H9 (cell line): Measurements from ENCODE around the gene FAF1. TPM values are rescaled to one million over a fixed set of nuclear protein-coding genes. Genes with fewer than 3 reads are reported as not detected.

Source experiments
- DNase-seq: peaks from one replicate; pipeline ENCODE4 v3.0.0-alpha.2; 2017
- H2AFZ ChIP-seq: one replicate; pipeline ENCODE4 v1.6.1; 2013; ENCODE audit warnings: mild to moderate bottlenecking, low read length, control low read depth, moderate library complexity
- H2AK5ac ChIP-seq: 2 replicates; pipeline ENCODE4 v1.6.1; 2013; ENCODE audit warnings: low read length, control low read depth, mixed read lengths; ENCODE audit not compliant: insufficient read length
- H2BK120ac ChIP-seq: one replicate; pipeline ENCODE4 v1.6.1; 2013; ENCODE audit warnings: low read depth, mild to moderate bottlenecking, low read length, control low read depth, inconsistent platforms; ENCODE audit not compliant: poor library complexity, severe bottlenecking
- H2BK12ac ChIP-seq: 2 replicates; pipeline ENCODE4 v1.6.1; 2013; ENCODE audit warnings: low read length, control low read depth, mixed read lengths, low read depth; ENCODE audit not compliant: insufficient read length
- H2BK15ac ChIP-seq: 2 replicates; pipeline ENCODE4 v1.6.1; 2013; ENCODE audit warnings: low read depth, low read length, control low read depth
- H2BK20ac ChIP-seq: one replicate; pipeline ENCODE4 v1.6.1; 2013; ENCODE audit warnings: low read depth, mild to moderate bottlenecking, low read length, control low read depth, inconsistent platforms; ENCODE audit not compliant: poor library complexity, severe bottlenecking
- H2BK5ac ChIP-seq: 2 replicates; pipeline ENCODE4 v1.6.1; 2013; ENCODE audit warnings: low read length, control low read depth, mixed read lengths; ENCODE audit not compliant: insufficient read length
- H3K14ac ChIP-seq: 2 replicates; pipeline ENCODE4 v1.6.1; 2013; ENCODE audit warnings: low read length, control low read depth; ENCODE audit not compliant: insufficient read depth
- H3K18ac ChIP-seq: 2 replicates; pipeline ENCODE4 v1.6.1; 2013; ENCODE audit warnings: low read depth, mild to moderate bottlenecking, mixed read lengths, low read length, control low read depth; ENCODE audit not compliant: insufficient read length
- H3K23ac ChIP-seq: 2 replicates; pipeline ENCODE4 v1.6.1; 2013; ENCODE audit warnings: low read length, control low read depth, mixed read lengths, low read depth; ENCODE audit not compliant: insufficient read length
- H3K23me2 ChIP-seq: 2 replicates; pipeline ENCODE4 v1.6.1; 2013; ENCODE audit warnings: low read depth, mild to moderate bottlenecking, mixed read lengths, low read length, control low read depth; ENCODE audit not compliant: insufficient read length, poor library complexity, severe bottlenecking
- H3K27ac ChIP-seq: 2 replicates; pipeline ENCODE4 v1.5.1; 2013; ENCODE audit warnings: low read length, control low read depth, mixed read lengths, low read depth; ENCODE audit not compliant: insufficient read length
- H3K27me3 ChIP-seq: 2 replicates; pipeline ENCODE4 v1.6.1; 2013; ENCODE audit warnings: low read length, control low read depth, inconsistent platforms; ENCODE audit not compliant: insufficient read depth
- H3K4ac ChIP-seq: 2 replicates; pipeline ENCODE4 v1.6.1; 2013; ENCODE audit warnings: low read depth, mild to moderate bottlenecking, control low read depth, inconsistent platforms, low read length, moderate library complexity
- H3K4me1 ChIP-seq: 2 replicates; pipeline ENCODE4 v1.6.1; 2013; ENCODE audit warnings: low read length, control low read depth, inconsistent platforms; ENCODE audit not compliant: insufficient read depth
- H3K4me2 ChIP-seq: 2 replicates; pipeline ENCODE4 v1.6.1; 2013; ENCODE audit warnings: low read length, control low read depth, mixed read lengths; ENCODE audit not compliant: insufficient read length, insufficient read depth
- H3K56ac ChIP-seq: 2 replicates; pipeline ENCODE4 v1.6.1; 2013; ENCODE audit warnings: low read depth, mild to moderate bottlenecking, mixed read lengths, low read length, control low read depth; ENCODE audit not compliant: insufficient read length
- H3K79me1 ChIP-seq: 2 replicates; pipeline ENCODE4 v1.6.1; 2013; ENCODE audit warnings: low read depth, mild to moderate bottlenecking, moderate library complexity, low read length, control low read depth, inconsistent platforms; ENCODE audit not compliant: insufficient read depth, poor library complexity, severe bottlenecking
- H3K79me2 ChIP-seq: 2 replicates; pipeline ENCODE4 v1.6.1; 2013; ENCODE audit warnings: low read length, control low read depth, inconsistent platforms; ENCODE audit not compliant: insufficient read depth
- H3K9ac ChIP-seq: 2 replicates; pipeline ENCODE4 v1.6.1; 2013; ENCODE audit warnings: low read length, control low read depth, mixed read lengths; ENCODE audit not compliant: insufficient read length; ENCODE audit errors: extremely low read depth
- H3K9me3 ChIP-seq: one replicate; pipeline ENCODE4 v1.6.1; 2013; ENCODE audit warnings: low read depth, low read length, inconsistent platforms; ENCODE audit not compliant: control insufficient read depth
- H3T11ph ChIP-seq: one replicate; pipeline ENCODE4 v1.6.1; 2013; ENCODE audit warnings: mild to moderate bottlenecking, low read length, control low read depth, inconsistent platforms
- H4K20me1 ChIP-seq: one replicate; pipeline ENCODE4 v1.6.1; 2013; ENCODE audit not compliant: control insufficient read depth, insufficient read length, insufficient read depth
- H4K5ac ChIP-seq: 2 replicates; pipeline ENCODE4 v1.6.1; 2013; ENCODE audit warnings: low read depth, mild to moderate bottlenecking, mixed read lengths, low read length, control low read depth; ENCODE audit not compliant: insufficient read length
- H4K8ac ChIP-seq: replicated peaks from 2 replicates; pipeline ENCODE4 v1.6.1; 2013; ENCODE audit warnings: low read length, control low read depth, mixed read lengths, low read depth; ENCODE audit not compliant: insufficient read length
- H4K91ac ChIP-seq: 2 replicates; pipeline ENCODE4 v1.6.1; 2013; ENCODE audit warnings: low read depth, mild to moderate bottlenecking, moderate library complexity, mixed read lengths, low read length, control low read depth; ENCODE audit not compliant: insufficient read length
- H3K27ac Mint-ChIP-seq, 3 experiments: 2 replicates in 2 of 3; 3 replicates in 1 of 3; pipeline ENCODE4 v1.8.0; 2020 to 2021; ENCODE audit warnings: mixed read lengths in 3 of 3, mild to moderate bottlenecking in 1 of 3, moderate library complexity in 1 of 3
- H3K27me3 Mint-ChIP-seq: 2 replicates; pipeline ENCODE4 v1.8.0; 2021; ENCODE audit warnings: low read depth, mild to moderate bottlenecking, moderate library complexity, mixed read lengths
- H3K36me3 Mint-ChIP-seq, 3 experiments: 2 replicates in 2 of 3; 3 replicates in 1 of 3; pipeline ENCODE4 v1.8.0; 2020 to 2021; ENCODE audit warnings: low read depth in 3 of 3, mixed read lengths in 3 of 3; ENCODE audit not compliant: insufficient read depth in 1 of 3
- H3K4me1 Mint-ChIP-seq, 2 experiments: 2 replicates each; pipeline ENCODE4 v1.8.0; 2020; ENCODE audit warnings: mixed read lengths in 2 of 2
- H3K4me3 Mint-ChIP-seq, 2 experiments: 2 replicates in 1 of 2; 3 replicates in 1 of 2; pipeline ENCODE4 v1.8.0; 2020 to 2021; ENCODE audit warnings: mild to moderate bottlenecking in 2 of 2, mixed read lengths in 2 of 2, moderate library complexity in 1 of 2
- H3K9me3 Mint-ChIP-seq, 2 experiments: 2 replicates in 1 of 2; 3 replicates in 1 of 2; pipeline ENCODE4 v1.8.0; 2020; ENCODE audit warnings: mild to moderate bottlenecking in 2 of 2, mixed read lengths in 2 of 2, moderate library complexity in 1 of 2
- WGBS: extraction: QIAGEN DNeasy Blood & Tissue Kit; methylation state at CpG from one replicate; pipeline ENCODE4 v1.1.7; 2013; ENCODE audit warnings: missing lambda C conversion rate, low lambda C conversion rate, mixed read lengths; ENCODE audit not compliant: insufficient read length; ENCODE audit errors: extremely low coverage; 5-methylcytosine and 5-hydroxymethylcytosine counted together
- total RNA-seq: library from RNA; stranded (reverse); gene quantifications from 2 replicates; pipeline ENCODE4 v1.2.1, GENCODE V29; 2021
- TF ChIP-seq, protein P1 (sequence below): fragments of 200-600 bp; sonication (generic); conservative IDR thresholded peaks from 3 replicates; pipeline ENCODE4 v1.8.0; 2021; ENCODE audit warnings: antibody characterized with exemption, mild to moderate bottlenecking

Gene FAF1
- total RNA-seq, 1 experiment from 2014 or later: 60.8 TPM

- H4K91ac ChIP-seq: no peak overlapping the region
- H3K14ac ChIP-seq: no peak overlapping the region
- H2BK15ac ChIP-seq: no peak overlapping the region
- no peak overlapping the region for H4K8ac ChIP-seq
- no peak overlapping the region for H3K23ac ChIP-seq
- Mint-ChIP-seq H3K9me3 (peaks cover 18 to 35% of the 10 kb centered on the region in 2 experiments; a peak in 4 of 5 replicates), H3K27me3 (no peaks in the 10 kb centered on the region), H3K36me3 (peaks cover 3 to 17% (median 16%) of the 10 kb centered on the region in 3 experiments; a peak in 6 of 7 replicates), H3K4me3 (no peak overlapping the region), H3K27ac (no peak overlapping the region), H3K4me1 (no peaks in the 10 kb centered on the region)
- no CpG with 5 or more reads among the region's 2 CpGs for WGBS
- no peak overlapping the region for H3K18ac ChIP-seq
- H4K5ac ChIP-seq: no peak overlapping the region
- H2AFZ ChIP-seq: no peak overlapping the region
- no peak overlapping the region for H3K56ac ChIP-seq
- H3K79me1 ChIP-seq: no peaks in the 10 kb centered on the region
- no peak overlapping the region for H2BK5ac ChIP-seq
- no peaks in the 10 kb centered on the region for H3K27me3 ChIP-seq
- H2BK120ac ChIP-seq: no peak overlapping the region
- H3K9ac ChIP-seq: no peak overlapping the region
- H3K4ac ChIP-seq: no peak overlapping the region
- no peak overlapping the region for H3T11ph ChIP-seq
- no peak overlapping the region for H2BK20ac ChIP-seq
- H2BK12ac ChIP-seq: no peak overlapping the region
- no peaks in the 10 kb centered on the region for H3K79me2 ChIP-seq
- no peak for DNase-seq
- H3K23me2 ChIP-seq: no peaks in the 10 kb centered on the region
- H2AK5ac ChIP-seq: no peak overlapping the region
- H3K4me1 ChIP-seq: no peaks in the 10 kb centered on the region
- H3K4me2 ChIP-seq: no peak overlapping the region
- TF ChIP-seq, protein P1, sequence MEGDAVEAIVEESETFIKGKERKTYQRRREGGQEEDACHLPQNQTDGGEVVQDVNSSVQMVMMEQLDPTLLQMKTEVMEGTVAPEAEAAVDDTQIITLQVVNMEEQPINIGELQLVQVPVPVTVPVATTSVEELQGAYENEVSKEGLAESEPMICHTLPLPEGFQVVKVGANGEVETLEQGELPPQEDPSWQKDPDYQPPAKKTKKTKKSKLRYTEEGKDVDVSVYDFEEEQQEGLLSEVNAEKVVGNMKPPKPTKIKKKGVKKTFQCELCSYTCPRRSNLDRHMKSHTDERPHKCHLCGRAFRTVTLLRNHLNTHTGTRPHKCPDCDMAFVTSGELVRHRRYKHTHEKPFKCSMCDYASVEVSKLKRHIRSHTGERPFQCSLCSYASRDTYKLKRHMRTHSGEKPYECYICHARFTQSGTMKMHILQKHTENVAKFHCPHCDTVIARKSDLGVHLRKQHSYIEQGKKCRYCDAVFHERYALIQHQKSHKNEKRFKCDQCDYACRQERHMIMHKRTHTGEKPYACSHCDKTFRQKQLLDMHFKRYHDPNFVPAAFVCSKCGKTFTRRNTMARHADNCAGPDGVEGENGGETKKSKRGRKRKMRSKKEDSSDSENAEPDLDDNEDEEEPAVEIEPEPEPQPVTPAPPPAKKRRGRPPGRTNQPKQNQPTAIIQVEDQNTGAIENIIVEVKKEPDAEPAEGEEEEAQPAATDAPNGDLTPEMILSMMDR: no peak
- peaks cover 5% of the 10 kb centered on the region for H3K9me3 ChIP-seq
- no peaks in the 10 kb centered on the region for H4K20me1 ChIP-seq
- no peak overlapping the region for H3K27ac ChIP-seq
Observed at GRCh38 chr1:50860256-50860655, 99.8 kb downstream of the FAF1 start.
